K562 (cell line): Measurements from ENCODE around the gene MYCN. TPM values are rescaled to one million over a fixed set of nuclear protein-coding genes. Genes with fewer than 3 reads are reported as not detected.

Source experiments
- ATAC-seq: fragments of 200-7000 bp; cut with Tn5 transposase; 3 replicates; pipeline ENCODE4 v1.9.1; 2020; ENCODE audit warnings: moderate library complexity
- BruUV-seq: library from RNA; stranded (reverse); fragments of 400-500 nt; replicated peaks from 2 replicates; lab custom pipeline; 2021; lab: Mats Ljungman, UMichigan
- CTCF ChIA-PET: fragments of 300-600 bp; formaldehyde crosslinking; extraction: SDS; loops from one replicate; lab custom pipeline; 2021; ENCODE audit warnings: low intra/inter-chr PET ratio; lab: Yijun Ruan, JAX
- POLR2A ChIA-PET: fragments of 300-600, 350-650 bp; sonication (Branson Sonifier 250); formaldehyde crosslinking; extraction: SDS; loops from one replicate; lab custom pipeline; 2021; ENCODE audit warnings: antibody characterized with exemption, inconsistent platforms; lab: Yijun Ruan, JAX
- DNase-seq, 4 experiments: peaks; one replicate each; pipeline versions ENCODE4 v3.0.0 to v3.0.0-alpha.2; 2011 to 2018; ENCODE audit warnings: low spot score in 3 of 4, mixed read lengths in 3 of 4; ENCODE audit errors: extremely low read depth in 1 of 4
- FAIRE-seq: peaks from 2 replicates; lab custom pipeline; 2011; peaks lifted over from hg19 to GRCh38; lab: Jason Lieb, UNC
- H2AFZ ChIP-seq: 2 replicates; pipeline ENCODE4 v1.6.0; 2011; ENCODE audit warnings: low read depth, low read length, control low read depth, inconsistent platforms
- H3K27ac ChIP-seq: fragments of 200-600 bp; 3 replicates; pipeline ENCODE4 v1.8.0; 2011; ENCODE audit warnings: low read depth, mild to moderate bottlenecking, control low read depth, inconsistent platforms, low read length, moderate library complexity, mixed read lengths; ENCODE audit errors: extremely low read depth
- H3K27me3 ChIP-seq, 2 experiments: fragments of 300-600 bp in 1 of 2; 2 replicates in 1 of 2; 3 replicates in 1 of 2; pipeline versions ENCODE4 v1.6.0 to v1.8.0; 2011; ENCODE audit warnings: inconsistent platforms in 2 of 2, low read length in 2 of 2, mild to moderate bottlenecking in 1 of 2, mixed read lengths in 1 of 2, moderate library complexity in 1 of 2; ENCODE audit not compliant: control insufficient read depth in 2 of 2, insufficient read depth in 2 of 2
- H3K36me3 ChIP-seq: fragments of 300-600 bp; 3 replicates; pipeline ENCODE4 v1.8.0; 2011; ENCODE audit warnings: mild to moderate bottlenecking, low read length, inconsistent platforms; ENCODE audit not compliant: control insufficient read depth, insufficient read depth
- H3K4me1 ChIP-seq, 2 experiments: fragments of 200-600 bp in 1 of 2; replicated peaks in 1 of 2; 2 replicates in 1 of 2; 3 replicates in 1 of 2; pipeline versions ENCODE4 v1.5.1 to v1.8.0; 2011; ENCODE audit warnings: inconsistent platforms in 2 of 2, low read length in 2 of 2, mild to moderate bottlenecking in 1 of 2, mixed read lengths in 1 of 2, moderate library complexity in 1 of 2; ENCODE audit not compliant: control insufficient read depth in 2 of 2, insufficient read depth in 2 of 2
- H3K4me2 ChIP-seq: 2 replicates; pipeline ENCODE4 v1.6.1; 2011; ENCODE audit warnings: low read length, control low read depth, inconsistent platforms, mixed read lengths; ENCODE audit not compliant: insufficient read depth
- H3K4me3 ChIP-seq: fragments of 200-600 bp; sonication (generic), shearing (Covaris generic); 2 replicates; pipeline ENCODE4 v1.5.1; 2016; ENCODE audit warnings: control low read depth, inconsistent platforms
- H3K79me2 ChIP-seq: fragments of 200-600 bp; 3 replicates; pipeline ENCODE4 v1.8.0; 2011; ENCODE audit warnings: low read length, inconsistent platforms; ENCODE audit not compliant: control insufficient read depth, insufficient read depth
- H3K9ac ChIP-seq, 2 experiments: 2 replicates each; pipeline versions ENCODE4 v1.6.0 to v1.6.1; 2011; ENCODE audit warnings: low read depth in 2 of 2, low read length in 2 of 2, control low read depth in 1 of 2, inconsistent platforms in 1 of 2, mild to moderate bottlenecking in 1 of 2, mixed read lengths in 1 of 2; ENCODE audit not compliant: insufficient read depth in 1 of 2
- H3K9me1 ChIP-seq: one replicate; pipeline ENCODE4 v1.6.0; 2011; ENCODE audit warnings: inconsistent platforms, mild to moderate bottlenecking, low read length, moderate library complexity; ENCODE audit not compliant: control insufficient read depth, insufficient read depth
- H3K9me3 ChIP-seq: replicated peaks from 2 replicates; pipeline ENCODE4 v1.5.1; 2011; ENCODE audit warnings: low read depth, low read length, inconsistent platforms; ENCODE audit not compliant: control insufficient read depth, insufficient read depth
- H4K20me1 ChIP-seq: replicated peaks from 2 replicates; pipeline ENCODE4 v1.6.1; 2011; ENCODE audit warnings: low read length, inconsistent platforms, mixed read lengths; ENCODE audit not compliant: control insufficient read depth, insufficient read depth
- LARP7 ChIP-seq: fragments of 450-650 bp; IDR thresholded peaks from 2 replicates; pipeline ENCODE4 v1.6.1; 2016
- MTA1 ChIP-seq: fragments of 450-650 bp; IDR thresholded peaks from 2 replicates; pipeline ENCODE4 v1.6.1; 2017; ENCODE audit warnings: borderline replicate concordance
- MYNN ChIP-seq, 2 experiments: sonication (generic); formaldehyde crosslinking in 1 of 2; IDR thresholded peaks; 2 replicates each; pipeline versions ENCODE4 v1.5.0 to v1.6.1; 2016 to 2020; ENCODE audit warnings: antibody characterized with exemption in 1 of 2, missing genetic modification reagents in 1 of 2
- NEUROD1 ChIP-seq: fragments of 150-350 bp; IDR thresholded peaks from 2 replicates; pipeline ENCODE4 v1.6.1; 2014; ENCODE audit warnings: borderline replicate concordance, low read length, low read depth; ENCODE audit not compliant: partially characterized antibody
- NFATC3 ChIP-seq: fragments of 450-650 bp; IDR thresholded peaks from 2 replicates; pipeline ENCODE4 v1.6.1; 2017; ENCODE audit warnings: mild to moderate bottlenecking
- OTX1 ChIP-seq: fragments of 450-650 bp; formaldehyde crosslinking; IDR thresholded peaks from 2 replicates; pipeline ENCODE4 v1.4.0; 2022; ENCODE audit warnings: mild to moderate bottlenecking
- PHTF2 ChIP-seq: fragments of 250-450 bp; sonication (Bioruptor Pico); IDR thresholded peaks from 2 replicates; pipeline ENCODE4 v1.5.0; 2021; ENCODE audit warnings: mild to moderate bottlenecking
- SPI1 ChIP-seq: IDR thresholded peaks from 2 replicates; pipeline ENCODE4 v1.6.1; 2011; ENCODE audit warnings: low read depth, low read length, control low read depth, borderline replicate concordance
- SRSF1 ChIP-seq: fragments of 200-400 bp; formaldehyde crosslinking; IDR thresholded peaks from 2 replicates; pipeline ENCODE4 v1.6.1; 2017; ENCODE audit warnings: mild to moderate bottlenecking, low read depth, low read length, moderate library complexity
- TAF9B ChIP-seq: fragments of 450-650 bp; IDR thresholded peaks from 2 replicates; pipeline ENCODE4 v1.6.1; 2018; ENCODE audit warnings: mild to moderate bottlenecking; ENCODE audit not compliant: partially characterized antibody
- TCF3 ChIP-seq: sonication (generic); formaldehyde crosslinking; IDR thresholded peaks from 2 replicates; pipeline ENCODE4 v1.4.0; 2020; ENCODE audit warnings: mild to moderate bottlenecking, missing genetic modification reagents
- TGIF2 ChIP-seq: sonication (generic); formaldehyde crosslinking; IDR thresholded peaks from 2 replicates; pipeline ENCODE4 v1.8.1; 2022; ENCODE audit warnings: mild to moderate bottlenecking, missing genetic modification reagents, moderate library complexity
- XRCC5 ChIP-seq: fragments of 200-400 bp; formaldehyde crosslinking; IDR thresholded peaks from 2 replicates; pipeline ENCODE4 v1.6.1; 2017; ENCODE audit warnings: low read depth, mild to moderate bottlenecking, low read length
- ZNF354B ChIP-seq: fragments of 250-450 bp; sonication (Bioruptor Pico); IDR thresholded peaks from 2 replicates; pipeline ENCODE4 v1.4.0; 2020
- ZNF586 ChIP-seq: fragments of 450-650 bp; formaldehyde crosslinking; conservative IDR thresholded peaks from 2 replicates; pipeline ENCODE4 v1.4.0; 2020; ENCODE audit warnings: mild to moderate bottlenecking, moderate library complexity
- ZNF668 ChIP-seq: fragments of 250-450 bp; sonication (Bioruptor Pico); IDR thresholded peaks from 2 replicates; pipeline ENCODE4 v1.8.0; 2022; ENCODE audit warnings: mild to moderate bottlenecking, inconsistent platforms
- ZNF75A ChIP-seq: fragments of 450-650 bp; formaldehyde crosslinking; IDR thresholded peaks from 2 replicates; pipeline ENCODE4 v1.4.0; 2020; ENCODE audit warnings: mild to moderate bottlenecking
- ZNF77 ChIP-seq: fragments of 250-450 bp; sonication (Bioruptor Pico); IDR thresholded peaks from 2 replicates; pipeline ENCODE4 v1.5.0; 2020
- ZNF778 ChIP-seq: fragments of 450-650 bp; formaldehyde crosslinking; IDR thresholded peaks from 2 replicates; pipeline ENCODE4 v1.4.0; 2020; ENCODE audit warnings: mild to moderate bottlenecking, moderate library complexity
- ZNF79 ChIP-seq: fragments of 250-450 bp; sonication (Bioruptor Pico); IDR thresholded peaks from 2 replicates; pipeline ENCODE4 v1.4.0; 2020; ENCODE audit warnings: low read depth, mild to moderate bottlenecking, moderate library complexity
- ZSCAN32 ChIP-seq: fragments of 450-650 bp; formaldehyde crosslinking; IDR thresholded peaks from 2 replicates; pipeline ENCODE4 v1.4.0; 2020; ENCODE audit warnings: mild to moderate bottlenecking, moderate library complexity
- WGBS: fragments of 100-300 bp; shearing (Covaris generic); methylation state at CpG from one replicate; pipeline ENCODE4 v1.1.6; 2016; ENCODE audit warnings: low coverage, mixed read lengths; ENCODE audit not compliant: insufficient coverage; ENCODE audit errors: missing lambda C conversion rate; 5-methylcytosine and 5-hydroxymethylcytosine counted together
- in situ Hi-C: fragments of 300-500 bp; cut with MboI; formaldehyde crosslinking; loops from 4 replicates; pipeline ENCODE4 v1.15.0; 2018; ENCODE audit warnings: inconsistent platforms, mixed read lengths
- intact Hi-C: fragments of 100-400 bp; cut with micrococcal nuclease; formaldehyde crosslinking; loops from 2 replicates; pipeline ENCODE4 v1.14.2; 2022
- polyA plus RNA-seq, 8 experiments: library from polyadenylated mRNA; depleted of rRNA in 4 of 8; stranded (reverse) in 5 of 8; unstranded in 3 of 8; fragments of >200 nt; fragmentation: Nextera tagmentation in 2 of 8; fragmentation: Illumina TruSeq in 1 of 8; extraction: Ambion mirVana in 2 of 8; extraction: Trizol in 1 of 8; gene quantifications; 2 replicates each; pipeline versions ENCODE4 v1.2.1 to v1.2.3, GENCODE V29; 2011 to 2014; ENCODE audit warnings: inconsistent platforms in 1 of 8, missing spikeins in 1 of 8
- total RNA-seq, 7 experiments: library from RNA; depleted of rRNA in 6 of 7; stranded (reverse); fragments of >200 nt in 6 of 7; fragmentation: Illumina TruSeq in 2 of 7; extraction: Trizol in 2 of 7; gene quantifications; 2 replicates each; pipeline versions ENCODE4 v1.2.1 to v1.2.3, GENCODE V29; 2011 to 2021; ENCODE audit warnings: low replicate concordance in 1 of 7
- TF ChIP-seq, protein P1 (sequence below): fragments of 450-650 bp; IDR thresholded peaks from 2 replicates; pipeline ENCODE4 v1.7.0; 2016; ENCODE audit warnings: borderline replicate concordance

MYCN gene
- total and polyA plus RNA-seq, 9 of the 15 experiments (the other 6 are each of a cell fraction or from before 2014, with no cell fraction given): not detected

DNA sequence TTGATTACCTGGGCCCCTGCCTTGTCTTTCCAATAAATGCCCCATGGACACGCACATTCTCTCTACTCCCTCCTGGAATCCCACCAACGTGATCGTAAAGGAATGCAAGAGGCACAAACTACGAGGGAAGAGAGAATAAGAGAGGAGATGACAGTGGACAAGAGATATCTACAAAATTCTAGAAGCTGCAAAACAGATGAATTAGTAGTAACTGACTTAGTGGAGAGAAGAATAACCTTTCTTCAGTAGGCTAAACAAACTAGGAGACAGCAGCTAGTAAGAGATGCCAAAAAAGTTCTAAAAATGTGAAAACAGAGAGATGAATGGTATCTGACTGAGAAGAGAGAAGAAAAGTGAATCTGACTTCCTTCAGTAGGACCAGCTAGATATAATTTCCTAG is 43.5 kb upstream of the MYCN start:
- DNase-seq: no peak

DNA sequence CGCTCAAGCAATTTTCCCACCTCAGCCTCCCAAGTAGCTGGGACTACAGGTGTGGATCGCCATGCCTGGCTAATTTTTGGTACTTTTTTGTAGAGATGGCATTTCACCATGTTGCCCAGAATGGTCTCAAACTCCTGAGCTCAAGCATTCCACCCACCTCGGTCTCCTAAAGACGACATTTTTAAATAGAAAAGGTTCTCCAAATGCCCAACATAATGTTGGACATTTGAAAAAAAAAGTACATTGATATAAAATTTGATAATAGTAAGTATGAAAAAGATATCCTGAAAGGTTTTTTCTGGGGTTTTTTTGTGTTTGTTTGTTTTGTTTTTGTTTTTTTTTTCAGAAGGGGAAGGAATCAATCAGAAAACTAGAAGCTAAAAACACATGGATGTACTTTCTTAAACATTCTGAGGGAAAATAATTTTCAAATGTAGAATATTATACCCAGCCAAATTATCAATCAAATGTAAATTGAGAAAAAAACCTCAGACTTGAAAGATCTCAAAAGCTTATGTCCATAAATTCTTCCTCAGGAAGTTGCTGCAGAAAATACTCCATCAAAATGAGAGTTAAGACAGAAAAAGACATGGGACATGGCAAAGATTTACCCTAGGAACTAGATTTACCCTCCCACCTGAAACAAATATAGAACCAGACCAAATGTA is 42.8 kb upstream of the MYCN start:
- Histone ChIP-seq H3K4me1 (no peaks in the 10 kb centered on the region), H3K4me2 (no peak overlapping the region), H3K9me3 (no peaks in the 10 kb centered on the region), H3K27me3 (no peaks in the 10 kb centered on the region), H3K4me3 (no peak overlapping the region), H3K9ac (no peak overlapping the region), H2AFZ (no peak overlapping the region), H3K36me3 (no peaks in the 10 kb centered on the region), H3K27ac (no peak overlapping the region), H4K20me1 (no peaks in the 10 kb centered on the region), H3K9me1 (no peaks in the 10 kb centered on the region), H3K79me2 (no peaks in the 10 kb centered on the region)
- intact Hi-C loops (no loop called here), in situ Hi-C loops (no loop called here)
- no peak for DNase-seq
- no TSS peak for BruUV-seq
- CTCF ChIA-PET: no interaction called here
- 0% methylated on average over 4 of the region's 4 CpGs for WGBS
- POLR2A ChIA-PET: interaction anchor here (0.6 kb wide), 1 partner anchor 245 kb away, joined by 3 read pairs; no protein-coding TSS in a partner anchor
- no peak for FAIRE-seq
- no peak for ATAC-seq
- TF ChIP-seq MTA1 (no peak), ZNF79 (CRISPR knock-in tag) (no peak), TCF3 (CRISPR knock-in tag) (no peak), ZNF778 (CRISPR knock-in tag) (no peak), NFATC3 (no peak), TGIF2 (no peak), ZNF77 (CRISPR knock-in tag) (no peak), SRSF1 (no peak), ZNF354B (CRISPR knock-in tag) (no peak), ZSCAN32 (CRISPR knock-in tag) (no peak), OTX1 (CRISPR knock-in tag) (no peak), LARP7 (no peak), ZNF668 (CRISPR knock-in tag) (no peak), SPI1 (no peak)
- TF ChIP-seq, protein P1, sequence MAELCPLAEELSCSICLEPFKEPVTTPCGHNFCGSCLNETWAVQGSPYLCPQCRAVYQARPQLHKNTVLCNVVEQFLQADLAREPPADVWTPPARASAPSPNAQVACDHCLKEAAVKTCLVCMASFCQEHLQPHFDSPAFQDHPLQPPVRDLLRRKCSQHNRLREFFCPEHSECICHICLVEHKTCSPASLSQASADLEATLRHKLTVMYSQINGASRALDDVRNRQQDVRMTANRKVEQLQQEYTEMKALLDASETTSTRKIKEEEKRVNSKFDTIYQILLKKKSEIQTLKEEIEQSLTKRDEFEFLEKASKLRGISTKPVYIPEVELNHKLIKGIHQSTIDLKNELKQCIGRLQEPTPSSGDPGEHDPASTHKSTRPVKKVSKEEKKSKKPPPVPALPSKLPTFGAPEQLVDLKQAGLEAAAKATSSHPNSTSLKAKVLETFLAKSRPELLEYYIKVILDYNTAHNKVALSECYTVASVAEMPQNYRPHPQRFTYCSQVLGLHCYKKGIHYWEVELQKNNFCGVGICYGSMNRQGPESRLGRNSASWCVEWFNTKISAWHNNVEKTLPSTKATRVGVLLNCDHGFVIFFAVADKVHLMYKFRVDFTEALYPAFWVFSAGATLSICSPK: no peak

More for the DNA sequence above, 43.5 kb upstream of the MYCN start:
- H3K9me3 ChIP-seq: no peaks in the 10 kb centered on the region
- H3K36me3 ChIP-seq: no peaks in the 10 kb centered on the region
- no TSS peak for BruUV-seq
- H3K79me2 ChIP-seq: no peaks in the 10 kb centered on the region
- POLR2A ChIA-PET: interaction anchor here (0.6 kb wide), 1 partner anchor 246 kb away, joined by 3 read pairs; no protein-coding TSS in a partner anchor
- H2AFZ ChIP-seq: no peak overlapping the region
- in situ Hi-C loops: no loop called here
- CTCF ChIA-PET: no interaction called here
- H3K27me3 ChIP-seq: no peaks in the 10 kb centered on the region
- FAIRE-seq (no peak), ATAC-seq (no peak)
- no peaks in the 10 kb centered on the region for H3K9me1 ChIP-seq
- no peak overlapping the region for H3K9ac ChIP-seq
- TF ChIP-seq NEUROD1: no peak
- TF ChIP-seq XRCC5: no peak
- no peak for TF ChIP-seq TAF9B
- no peak for TF ChIP-seq ZNF75A (CRISPR knock-in tag)
- TF ChIP-seq MYNN (IDR thresholded peaks at IDR 0.05): no peak
- TF ChIP-seq MYNN (CRISPR knock-in tag; IDR thresholded peaks at IDR 0.05): no peak
- no peak for TF ChIP-seq PHTF2 (CRISPR knock-in tag)
- no peak for TF ChIP-seq ZNF586
- WGBS: 0% methylated on average over 4 of the region's 4 CpGs
- intact Hi-C loops: no loop called here
- no peak overlapping the region for H3K27ac ChIP-seq
- no peaks in the 10 kb centered on the region for H4K20me1 ChIP-seq
- H3K4me3 ChIP-seq: no peak overlapping the region
- no peaks in the 10 kb centered on the region for H3K4me1 ChIP-seq
- H3K4me2 ChIP-seq: no peak overlapping the region
